Naive B cell (primary cell): ENCODE measurements around the gene SLC35E3. TPM values are rescaled to one million over a fixed set of nuclear protein-coding genes. Genes with fewer than 3 reads are reported as not detected.
"Not testable (repeated sequence)": the region's sequence is repeated elsewhere in the genome, so short reads cannot be mapped to it uniquely, and the experiment has no call there.

Experiments used
- ATAC-seq, 2 donors: fragments of 150-1000 bp; cut with Tn5 transposase; 2 replicates each; pipeline ENCODE4 v1.10.0; 2021; ENCODE audit warnings: low read depth in 2 of 2, mild to moderate bottlenecking in 2 of 2, moderate library complexity in 2 of 2
- DNase-seq: peaks from one replicate; pipeline ENCODE4 v3.0.0; 2022
- H3K27ac Mint-ChIP-seq, 6 donors: one replicate each; pipeline ENCODE4 v1.8.0; 2020 to 2022; ENCODE audit warnings: mild to moderate bottlenecking in 6 of 6, mixed read lengths in 6 of 6, moderate library complexity in 5 of 6, inconsistent platforms in 2 of 6
- H3K27me3 Mint-ChIP-seq, 3 donors: one replicate each; pipeline ENCODE4 v1.8.0; 2021 to 2022; ENCODE audit warnings: mixed read lengths in 3 of 3, mild to moderate bottlenecking in 1 of 3
- H3K36me3 Mint-ChIP-seq, 2 donors: one replicate each; pipeline ENCODE4 v1.8.0; 2020 to 2022; ENCODE audit warnings: mixed read lengths in 2 of 2, inconsistent platforms in 1 of 2, mild to moderate bottlenecking in 1 of 2
- H3K4me1 Mint-ChIP-seq, 3 donors: one replicate each; pipeline ENCODE4 v1.8.0; 2020 to 2022; ENCODE audit warnings: mixed read lengths in 3 of 3, inconsistent platforms in 1 of 3, mild to moderate bottlenecking in 1 of 3, moderate library complexity in 1 of 3
- H3K4me3 Mint-ChIP-seq, 8 donors: one replicate each; pipeline ENCODE4 v1.8.0; 2020 to 2022; ENCODE audit warnings: mild to moderate bottlenecking in 8 of 8, mixed read lengths in 8 of 8, moderate library complexity in 8 of 8, inconsistent platforms in 2 of 8
- H3K9me3 Mint-ChIP-seq, 7 donors: one replicate each; pipeline ENCODE4 v1.8.0; 2020 to 2022; ENCODE audit warnings: mixed read lengths in 7 of 7, mild to moderate bottlenecking in 5 of 7, inconsistent platforms in 2 of 7, moderate library complexity in 1 of 7
- polyA plus RNA-seq, 6 donors: library from polyadenylated mRNA; unstranded; fragments of 300-500 nt; fragmentation: Illumina TruSeq; gene quantifications; one replicate each; pipeline ENCODE4 v1.2.3, GENCODE V29; 2021; ENCODE audit warnings: low read depth in 6 of 6

SLC35E3 gene
- polyA plus RNA-seq, 6 donors from 2014 or later = 11.4 to 26.2 (median 16.4) TPM

DNA sequence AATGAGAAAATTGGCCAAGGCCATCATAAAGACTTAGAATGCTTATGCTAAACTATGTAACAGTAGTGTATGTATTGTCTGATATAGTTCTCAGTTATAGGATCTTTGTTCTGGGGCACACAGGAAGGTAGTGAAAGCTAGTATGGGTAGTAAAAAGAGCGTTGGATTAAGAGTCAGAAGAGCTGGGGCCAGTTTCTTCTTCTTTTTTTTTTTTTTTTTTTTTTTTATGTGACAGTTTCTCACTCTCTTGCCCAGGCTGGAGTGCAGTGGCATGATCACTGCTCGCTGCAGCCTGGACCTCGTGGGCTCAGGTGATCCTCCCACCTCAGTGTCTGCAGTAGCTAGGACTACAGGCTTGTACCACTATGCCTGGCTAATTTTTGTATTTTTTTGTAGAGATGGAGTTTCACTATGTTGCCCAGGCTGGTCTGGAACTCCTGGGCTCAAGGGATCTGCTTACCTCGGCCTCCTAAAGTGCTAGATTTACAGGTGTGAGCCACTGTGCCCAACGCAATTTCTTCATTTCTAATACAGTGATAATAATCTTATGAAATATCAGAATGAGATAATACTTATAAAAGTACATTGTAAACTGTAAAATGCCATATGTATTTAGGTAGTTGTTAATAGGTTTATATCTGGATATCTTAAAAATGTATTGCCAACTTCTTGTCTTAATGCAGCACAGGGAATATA lies 69.4 kb downstream of the SLC35E3 start:
- Mint-ChIP-seq H3K9me3 (no peaks in the 10 kb centered on the region), H3K36me3 (peaks cover 7 to 8% of the 10 kb centered on the region in 2 donors), H3K4me3 (peak overlapping the region in 1 of 8 donors; percentile 22), H3K4me1 (peaks cover 8 to 14% (median 12%) of the 10 kb centered on the region in 3 donors), H3K27ac (peak overlapping the region in 2 of 6 donors; percentile 12 to 35), H3K27me3 (no peaks in the 10 kb centered on the region)
- DNase-seq (no peak), ATAC-seq (no peak)

DNA sequence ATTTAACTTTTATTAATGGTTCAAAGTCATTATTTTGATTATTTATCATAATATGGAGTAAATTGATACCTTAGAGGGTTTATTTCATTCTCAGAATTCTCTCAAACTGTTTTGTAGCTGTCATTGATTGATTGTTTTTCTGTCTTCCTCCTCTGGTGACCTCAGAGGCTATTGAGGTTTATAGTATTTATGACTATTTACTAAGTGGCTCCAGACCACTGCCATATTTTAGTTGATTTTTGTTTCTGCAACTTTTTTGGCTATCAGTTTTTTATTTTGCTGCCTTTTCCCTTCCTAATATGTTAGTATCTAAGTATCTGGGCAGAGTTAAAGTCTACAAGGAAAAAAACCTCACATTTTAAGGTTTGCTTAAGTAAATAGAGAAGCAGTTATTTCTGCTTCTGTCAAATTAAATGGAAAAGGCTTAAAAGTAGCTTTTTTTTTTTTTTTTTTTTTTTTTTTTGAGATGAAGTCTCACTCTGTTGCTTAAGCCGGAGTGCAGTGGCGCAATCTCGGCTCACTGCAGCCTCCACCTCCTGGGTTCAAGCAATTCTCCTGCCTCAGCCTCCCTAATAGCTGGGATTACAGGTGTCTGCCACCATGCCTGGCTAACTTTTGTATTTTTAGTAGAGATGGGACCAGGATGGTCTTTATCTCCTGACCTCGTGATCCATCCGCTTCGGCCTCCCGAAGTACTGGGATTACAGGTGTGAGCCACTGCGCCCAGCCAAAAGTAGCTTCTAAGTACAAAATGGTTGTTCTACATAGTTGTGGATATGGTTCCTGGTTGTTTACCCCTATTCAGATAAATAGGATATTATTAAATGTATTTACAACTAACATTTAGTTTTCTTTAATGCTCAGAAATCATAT lies 70.2 kb downstream of the SLC35E3 start:
- H3K4me1 Mint-ChIP-seq = peaks cover 3 to 14% (median 12%) of the 10 kb centered on the region in 3 donors

DNA sequence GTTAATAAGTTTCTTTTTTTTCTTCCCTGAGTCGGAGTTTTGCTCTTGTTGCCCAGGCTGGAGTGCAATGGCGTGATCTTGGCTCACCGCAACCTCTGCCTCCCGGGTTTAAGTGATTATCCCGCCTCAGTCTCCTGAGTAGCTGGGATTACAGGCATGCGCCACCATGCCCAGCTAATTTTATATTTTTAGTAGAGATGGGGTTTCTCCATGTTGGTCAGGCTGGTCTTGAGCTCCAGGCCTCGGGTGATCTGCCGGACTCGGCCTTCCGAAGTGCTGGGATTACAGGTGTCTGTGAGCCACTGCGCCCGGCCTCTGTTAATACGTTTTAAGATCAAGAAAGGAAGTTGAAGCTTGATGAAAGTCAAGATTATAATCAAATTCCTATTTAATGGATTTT lies 73.5 kb downstream of the SLC35E3 start:
- H3K27me3 Mint-ChIP-seq, H3K9me3 Mint-ChIP-seq, H3K27ac Mint-ChIP-seq, DNase-seq, ATAC-seq, H3K4me3 Mint-ChIP-seq: not testable (repeated sequence)
- Mint-ChIP-seq H3K4me1 (peaks cover 7 to 12% (median 9%) of the 10 kb centered on the region in 3 donors), H3K36me3 (peaks cover 8 to 13% of the 10 kb centered on the region in 2 donors)

More for the DNA sequence above, 70.2 kb downstream of the SLC35E3 start:
- peaks cover 7 to 8% of the 10 kb centered on the region in 2 donors for H3K36me3 Mint-ChIP-seq
- ATAC-seq = no peak
- no peaks in the 10 kb centered on the region for H3K9me3 Mint-ChIP-seq
- DNase-seq = no peak
- no peaks in the 10 kb centered on the region for H3K27me3 Mint-ChIP-seq
- H3K27ac Mint-ChIP-seq = peak overlapping the region in 1 of 6 donors; percentile 87
- no peak overlapping the region for H3K4me3 Mint-ChIP-seq

DNA sequence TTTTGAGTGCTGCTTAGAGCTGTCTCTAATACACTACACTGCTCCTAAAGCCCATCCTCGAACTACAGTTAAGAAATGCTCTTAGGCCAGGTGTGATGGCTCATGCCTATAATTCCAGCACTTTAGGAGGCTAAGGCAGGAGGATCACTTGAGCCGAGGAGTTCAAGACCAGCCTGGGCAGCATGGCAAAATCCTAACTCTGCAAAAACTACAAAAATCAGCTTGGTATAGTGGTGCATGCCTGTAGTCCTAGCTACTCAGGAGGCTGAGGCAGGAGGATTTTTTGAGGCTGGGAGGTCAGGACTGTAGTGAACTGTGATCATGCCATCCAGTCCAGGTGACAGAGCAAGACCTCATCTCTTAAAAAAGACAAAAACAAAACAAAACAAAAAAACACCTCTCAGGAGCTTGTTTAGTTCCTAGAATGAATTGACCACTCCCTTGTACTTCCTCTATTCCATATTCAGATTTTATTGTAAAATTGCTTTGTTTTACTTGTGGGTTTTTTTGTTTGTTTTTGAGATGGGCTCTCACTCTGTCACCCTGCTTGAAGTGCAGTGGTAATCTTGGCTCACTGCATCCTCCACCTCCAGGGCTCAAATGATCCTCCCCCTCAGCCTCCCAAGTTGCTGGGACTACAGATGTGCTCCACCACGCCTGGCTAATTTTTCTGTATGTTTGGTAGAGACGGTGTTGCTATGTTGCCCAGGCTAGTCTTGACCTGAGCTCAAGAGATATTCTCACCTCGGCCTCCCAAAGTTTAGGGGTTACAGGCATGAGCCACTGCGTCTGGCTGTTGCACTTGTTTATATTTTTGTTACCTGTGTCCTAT lies 75.6 kb downstream of the SLC35E3 start:
- ATAC-seq (peak in 1 of 2 donors; percentile 10), DNase-seq (no peak)
- Mint-ChIP-seq H3K27ac (peak overlapping the region in 3 of 6 donors; percentile 65 to 84 (median 83)), H3K4me3 (peak overlapping the region in 1 of 8 donors; percentile 69), H3K27me3 (no peaks in the 10 kb centered on the region), H3K9me3 (no peaks in the 10 kb centered on the region), H3K36me3 (peaks cover 8 to 11% of the 10 kb centered on the region in 2 donors), H3K4me1 (peaks cover 4 to 12% (median 4%) of the 10 kb centered on the region in 3 donors)

DNA sequence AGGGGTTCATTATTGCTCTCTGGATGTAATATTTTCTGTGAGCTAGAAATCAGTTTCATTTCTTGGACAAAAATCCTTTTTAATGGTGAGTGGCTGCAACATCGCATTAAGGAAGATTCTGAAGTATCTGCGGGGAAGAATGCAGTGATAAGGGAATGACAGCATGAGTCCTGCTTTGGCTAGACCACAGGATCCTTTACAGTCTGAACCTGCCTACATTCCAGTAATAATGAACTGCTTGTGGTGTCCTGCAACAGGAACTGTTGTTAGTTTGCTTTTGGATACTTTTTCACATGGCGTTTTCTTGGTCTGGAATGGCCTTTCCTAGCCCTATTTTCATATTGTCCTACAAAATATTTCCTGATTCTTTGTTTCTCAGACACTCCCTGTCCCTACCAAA lies 77.7 kb downstream of the SLC35E3 start:
- no peaks in the 10 kb centered on the region for H3K27me3 Mint-ChIP-seq
- H3K27ac Mint-ChIP-seq = peak overlapping the region in 3 of 6 donors; percentile 9 to 47 (median 30)
- no peaks in the 10 kb centered on the region for H3K9me3 Mint-ChIP-seq
- H3K4me3 Mint-ChIP-seq = no peak overlapping the region
- ATAC-seq (no peak), DNase-seq (no peak)
- peaks cover 8 to 11% of the 10 kb centered on the region in 2 donors for H3K36me3 Mint-ChIP-seq
- H3K4me1 Mint-ChIP-seq = peaks cover 4 to 12% (median 4%) of the 10 kb centered on the region in 3 donors

DNA sequence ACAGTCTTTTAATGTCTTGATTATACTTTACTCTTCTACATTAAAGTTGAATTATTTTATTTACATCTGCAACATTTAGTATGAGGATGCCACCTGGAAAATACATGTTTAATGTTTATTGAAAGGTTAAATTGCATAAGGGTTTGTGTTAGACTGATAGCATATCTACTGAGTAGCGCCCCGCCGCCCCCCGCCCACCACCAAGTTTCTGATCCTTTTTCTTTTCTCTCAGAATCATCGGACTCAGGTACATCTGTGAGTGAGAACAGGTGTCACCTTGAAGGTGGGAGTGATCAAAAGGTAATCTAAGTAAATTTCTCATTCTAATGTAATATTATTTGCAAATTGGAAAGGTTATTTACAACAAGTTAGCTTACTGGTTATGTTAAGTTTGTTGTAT lies 78.2 kb downstream of the SLC35E3 start:
- Mint-ChIP-seq H3K9me3 (no peaks in the 10 kb centered on the region), H3K27ac (no peak overlapping the region), H3K36me3 (peaks cover 8 to 11% of the 10 kb centered on the region in 2 donors), H3K4me3 (no peak overlapping the region), H3K27me3 (no peaks in the 10 kb centered on the region), H3K4me1 (peaks cover 4 to 12% (median 4%) of the 10 kb centered on the region in 3 donors)
- ATAC-seq = no peak
- no peak for DNase-seq

DNA sequence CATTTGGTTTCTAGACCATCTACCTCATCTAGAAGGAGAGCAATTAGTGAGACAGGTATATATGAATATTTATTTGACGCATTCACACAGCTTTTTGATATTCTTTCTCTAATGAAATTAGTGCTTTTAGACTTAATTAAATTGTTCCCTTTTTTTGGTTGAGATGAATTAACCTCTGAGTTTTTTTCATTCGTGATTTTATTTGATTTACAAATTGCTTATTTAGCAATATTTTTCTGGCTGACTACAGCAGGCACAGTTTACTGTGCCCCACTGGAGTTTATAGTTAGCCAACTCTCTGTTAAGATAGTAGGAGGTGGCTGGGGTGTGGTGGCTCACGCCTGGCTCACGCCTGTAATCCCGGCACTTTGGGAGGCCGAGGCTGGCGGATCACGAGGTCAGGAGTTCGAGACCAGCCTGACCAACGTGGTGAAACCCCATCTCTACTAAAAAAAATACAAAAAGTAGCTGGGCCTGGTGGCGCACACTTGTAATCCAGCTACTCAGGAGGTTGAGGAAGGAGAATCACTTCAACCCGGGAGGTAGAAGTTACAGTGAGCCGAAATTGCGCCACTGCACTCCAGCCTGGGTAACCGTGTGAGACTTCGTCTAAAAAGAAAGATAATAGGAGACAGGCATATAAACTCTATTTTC lies 78.7 kb downstream of the SLC35E3 start:
- Mint-ChIP-seq H3K36me3 (peaks cover 8 to 11% of the 10 kb centered on the region in 2 donors), H3K9me3 (no peaks in the 10 kb centered on the region), H3K27me3 (no peaks in the 10 kb centered on the region), H3K4me1 (peaks cover 4 to 12% (median 4%) of the 10 kb centered on the region in 3 donors), H3K27ac (peak overlapping the region in 2 of 6 donors; percentile 62 to 87), H3K4me3 (no peak overlapping the region)
- no peak for DNase-seq
- no peak for ATAC-seq

DNA sequence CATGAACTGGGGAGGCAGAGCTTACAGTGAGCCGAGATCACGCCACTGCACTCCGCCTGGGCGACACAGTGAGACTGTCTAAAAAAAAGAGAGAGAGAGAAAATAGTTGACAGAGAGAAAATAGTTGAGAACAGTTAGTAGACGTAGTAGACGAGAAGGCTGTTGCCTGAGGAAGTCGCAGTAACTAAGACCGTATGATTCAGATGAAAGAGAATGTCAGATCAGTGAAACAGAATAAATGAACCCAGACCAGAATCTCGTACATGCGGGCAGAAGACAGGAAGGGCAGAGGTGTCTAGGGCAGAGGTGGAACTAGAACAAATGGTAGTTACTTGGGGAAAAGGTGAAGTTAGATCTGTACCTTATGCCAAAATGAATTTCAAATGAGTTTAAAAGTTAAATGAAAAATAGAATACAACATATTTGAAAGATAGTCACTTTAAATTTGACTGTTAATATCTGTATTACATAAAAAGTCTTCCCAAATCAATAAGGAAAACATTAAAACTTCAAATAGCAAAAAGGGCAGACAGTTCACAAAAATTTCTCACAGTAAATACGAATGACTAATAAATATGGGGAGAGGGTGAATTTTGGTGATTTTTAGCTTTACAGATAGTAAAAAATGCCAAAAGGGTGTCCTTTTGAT lies 79.7 kb downstream of the SLC35E3 start:
- Mint-ChIP-seq H3K27ac (peak overlapping the region in 3 of 6 donors; percentile 47 to 90 (median 75)), H3K27me3 (no peaks in the 10 kb centered on the region), H3K4me1 (peaks cover 9 to 12% (median 10%) of the 10 kb centered on the region in 3 donors), H3K4me3 (no peak overlapping the region), H3K36me3 (peaks cover 15 to 17% of the 10 kb centered on the region in 2 donors), H3K9me3 (no peaks in the 10 kb centered on the region)
- ATAC-seq (no peak), DNase-seq (no peak)

DNA sequence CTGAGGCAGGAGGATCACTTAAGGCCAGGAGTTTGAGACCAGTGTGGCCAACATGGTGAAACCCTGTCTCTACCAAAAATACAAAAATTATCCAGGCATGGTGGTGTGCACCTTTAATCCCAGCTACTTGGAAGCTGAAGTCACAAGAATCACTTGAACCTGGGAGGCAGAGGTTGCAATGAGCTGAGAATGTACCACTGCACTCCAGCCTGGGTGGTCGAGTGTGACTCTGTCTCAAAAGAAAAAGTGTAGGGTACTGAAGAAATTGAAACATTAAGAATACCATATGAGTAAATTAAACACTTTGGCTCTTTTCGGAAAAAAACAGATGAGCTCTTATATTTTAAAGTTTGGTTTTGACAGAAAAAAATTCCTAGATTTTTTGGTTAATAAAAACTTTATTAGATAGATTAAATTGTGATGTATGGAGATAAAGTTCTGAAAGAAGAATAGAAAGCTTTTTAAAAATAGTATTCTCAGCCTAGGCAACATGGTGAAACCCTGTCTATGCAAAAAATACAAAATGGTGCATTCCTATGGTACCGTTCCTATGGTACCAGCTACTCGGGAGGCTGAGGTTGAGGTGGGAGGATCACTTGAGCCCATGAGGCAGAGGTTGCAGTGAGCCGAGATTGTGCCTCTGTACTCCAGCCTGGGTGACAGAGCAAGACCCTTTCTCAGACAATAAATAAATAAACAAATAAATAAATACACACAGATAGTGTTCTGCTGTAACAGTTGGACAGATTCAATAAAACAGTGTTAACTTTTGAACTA lies 82.1 kb downstream of the SLC35E3 start:
- peaks cover 5 to 9% (median 6%) of the 10 kb centered on the region in 3 donors for H3K4me1 Mint-ChIP-seq
- no peak for ATAC-seq
- peaks cover 17 to 22% of the 10 kb centered on the region in 2 donors for H3K36me3 Mint-ChIP-seq
- no peak overlapping the region for H3K4me3 Mint-ChIP-seq
- no peaks in the 10 kb centered on the region for H3K27me3 Mint-ChIP-seq
- no peaks in the 10 kb centered on the region for H3K9me3 Mint-ChIP-seq
- no peak for DNase-seq
- H3K27ac Mint-ChIP-seq = no peak overlapping the region

DNA sequence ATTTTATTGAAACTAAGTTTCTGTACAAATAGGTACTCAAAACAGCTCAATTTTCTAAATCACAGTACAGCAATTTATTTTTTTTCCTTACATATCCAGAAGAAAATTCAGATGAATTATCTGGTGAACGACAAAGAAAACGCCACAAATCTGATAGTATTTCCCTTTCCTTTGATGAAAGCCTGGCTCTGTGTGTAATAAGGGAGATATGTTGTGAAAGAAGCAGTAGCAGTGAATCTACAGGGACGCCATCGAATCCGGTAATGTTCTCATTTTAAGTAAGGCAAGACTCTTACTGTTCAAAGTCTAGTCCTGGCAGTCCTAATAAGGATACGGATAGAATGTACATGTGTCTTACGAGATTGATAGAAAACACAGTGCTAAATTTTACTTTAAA lies 82.7 kb downstream of the SLC35E3 start:
- Mint-ChIP-seq H3K27me3 (no peaks in the 10 kb centered on the region), H3K27ac (peak overlapping the region in 1 of 6 donors; percentile 50), H3K36me3 (peaks cover 12 to 22% of the 10 kb centered on the region in 2 donors), H3K4me3 (no peak overlapping the region), H3K4me1 (peaks cover 1 to 9% (median 5%) of the 10 kb centered on the region in 3 donors), H3K9me3 (no peaks in the 10 kb centered on the region)
- ATAC-seq (no peak), DNase-seq (no peak)
